NOMO-1 treated with DMSO at 0.1 percent for 48 hours (cell line): Measurements from ENCODE around the gene BAIAP2.
A peak's percentile ranks its signal among the peaks of the same experiment; 100 is the strongest.

ENCODE experiments used
- DNase-seq: peaks from one replicate; lab custom pipeline; 2025; ENCODE audit not compliant: unreplicated experiment; lab: John Stamatoyannopoulos, UW

Gene BAIAP2

DNA sequence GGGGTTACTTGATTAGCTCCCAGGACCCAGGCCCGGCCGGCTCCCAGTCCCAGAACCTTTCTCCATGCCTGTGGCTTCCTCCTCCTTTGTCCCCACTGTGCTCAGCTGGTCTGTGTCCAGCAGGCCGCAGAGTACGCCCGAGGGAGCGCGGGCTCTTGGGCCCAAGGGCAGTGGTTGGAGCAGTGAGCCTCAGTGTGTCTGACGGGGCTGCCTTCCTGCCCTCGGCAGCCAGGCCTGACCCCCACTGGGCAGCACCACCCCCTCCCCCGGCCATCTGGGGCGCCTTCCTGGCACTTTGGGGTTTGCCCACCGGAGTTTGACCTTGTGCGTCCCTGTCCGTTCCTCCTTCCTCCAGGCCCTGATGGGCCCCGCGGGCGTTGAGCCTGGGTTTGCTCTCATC, 67.9 kb downstream of the BAIAP2 start:
- DNase-seq = no peak

- DNase-seq = no peak
These were observed 68.4 kb downstream of the BAIAP2 start for GRCh38 chr17:81103379-81103778.

DNA sequence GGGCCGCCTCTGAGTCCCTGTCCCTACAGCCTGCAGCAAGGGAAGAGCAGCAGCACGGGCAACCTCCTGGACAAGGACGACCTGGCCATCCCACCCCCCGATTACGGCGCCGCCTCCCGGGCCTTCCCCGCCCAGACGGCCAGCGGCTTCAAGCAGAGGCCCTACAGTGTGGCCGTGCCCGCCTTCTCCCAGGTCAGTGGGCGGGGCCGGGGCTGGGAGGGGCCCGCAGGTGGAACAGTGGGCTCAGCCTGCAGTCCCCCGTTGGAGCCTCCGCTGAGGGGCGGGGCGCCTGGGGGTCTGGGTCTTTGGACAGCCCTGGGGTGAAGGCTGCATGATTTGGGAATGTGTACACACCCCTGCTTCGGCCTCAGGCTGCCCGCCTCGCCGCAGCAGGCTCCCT, 71.8 kb downstream of the BAIAP2 start:
- no peak for DNase-seq

DNA sequence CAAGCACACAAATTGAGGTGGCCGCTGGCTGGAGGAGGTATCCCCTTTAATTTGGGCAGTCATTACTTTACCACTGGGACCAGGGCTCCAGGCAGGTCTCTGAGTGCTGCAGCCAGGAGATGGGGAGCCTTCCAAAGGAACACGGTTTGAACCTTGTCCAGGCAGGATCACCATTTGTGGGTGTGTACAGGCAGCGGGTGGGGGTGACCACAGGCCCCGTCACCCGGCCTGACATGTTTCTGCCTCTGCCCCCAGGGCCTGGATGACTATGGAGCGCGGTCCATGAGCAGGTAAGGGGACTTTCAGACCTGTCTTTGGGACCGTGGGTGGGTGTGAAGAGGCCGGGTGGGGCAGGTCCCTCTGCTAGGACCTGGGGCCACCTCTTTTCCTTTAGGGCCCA, 73.3 kb downstream of the BAIAP2 start:
- no peak for DNase-seq

DNA sequence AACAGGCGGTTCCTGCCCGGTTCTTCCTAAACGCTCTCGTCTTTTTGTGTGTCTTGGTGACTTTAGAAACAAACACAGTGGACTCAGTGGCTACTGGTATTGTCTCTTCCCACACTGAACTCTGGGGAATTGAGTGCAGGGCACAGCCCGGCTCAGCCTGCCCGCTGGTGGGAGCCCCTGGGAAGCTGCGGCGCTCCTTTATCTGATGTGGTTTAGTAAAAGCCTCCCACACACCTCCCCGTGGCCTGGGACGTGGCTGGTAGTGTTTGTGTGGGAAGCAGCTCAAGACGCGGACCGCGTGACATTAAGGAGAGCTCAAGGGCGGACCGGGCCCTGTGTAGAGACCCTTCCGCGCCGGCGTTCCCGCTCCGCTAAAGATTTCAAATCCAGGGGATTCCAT, 75.0 kb downstream of the BAIAP2 start:
- no peak for DNase-seq

DNA sequence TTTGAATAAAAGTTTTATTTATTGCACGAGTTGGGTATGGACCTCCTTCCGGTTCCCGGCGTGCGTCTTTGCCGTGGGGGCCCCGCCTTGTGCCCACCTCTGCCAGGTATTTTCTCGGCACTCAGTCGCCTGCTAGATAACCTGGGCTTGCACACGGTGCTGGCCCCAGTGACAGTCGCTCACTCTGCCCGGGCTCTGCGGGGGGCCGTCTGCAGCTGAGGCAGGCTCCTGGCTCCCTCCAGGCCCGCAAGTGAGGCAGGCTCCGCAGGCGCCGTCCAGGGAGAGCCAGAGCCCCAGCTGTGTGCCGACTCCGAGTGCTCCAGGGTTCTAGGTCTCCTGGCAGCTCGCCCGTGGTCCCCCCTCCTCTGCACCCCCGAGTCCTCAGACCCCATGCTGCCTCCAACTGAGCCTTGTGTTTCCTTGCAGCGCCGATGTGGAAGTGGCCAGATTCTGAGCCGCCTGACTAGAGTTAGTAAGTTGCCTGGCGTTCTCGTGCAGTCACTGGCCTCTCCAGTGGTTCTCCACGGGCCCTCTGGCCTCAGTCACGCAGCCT, 75.6 kb downstream of the BAIAP2 start:
- DNase-seq = no peak

- DNase-seq = no peak
These were observed 76.1 kb downstream of the BAIAP2 start for GRCh38 chr17:81111066-81111465.

DNA sequence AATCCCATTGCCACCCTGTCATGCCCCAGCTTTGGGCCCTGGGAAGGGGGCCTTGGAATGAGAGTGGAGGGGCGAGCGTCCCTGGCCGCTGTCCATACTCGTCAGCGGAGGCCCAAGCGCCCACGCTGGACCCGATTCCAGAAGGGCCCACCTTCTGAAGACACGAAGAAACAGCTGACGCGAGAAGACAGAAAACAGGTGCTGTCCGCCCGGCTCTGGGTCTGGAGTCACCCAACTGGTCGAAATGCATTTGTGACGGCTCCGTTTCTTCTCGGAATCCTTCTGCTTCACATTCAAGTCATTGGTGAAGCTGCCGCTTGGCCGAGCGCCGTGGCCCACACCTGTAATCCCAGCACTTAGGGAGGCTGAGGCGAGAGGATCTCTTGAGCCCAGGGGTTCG, 77.5 kb downstream of the BAIAP2 start:
- no peak for DNase-seq

DNA sequence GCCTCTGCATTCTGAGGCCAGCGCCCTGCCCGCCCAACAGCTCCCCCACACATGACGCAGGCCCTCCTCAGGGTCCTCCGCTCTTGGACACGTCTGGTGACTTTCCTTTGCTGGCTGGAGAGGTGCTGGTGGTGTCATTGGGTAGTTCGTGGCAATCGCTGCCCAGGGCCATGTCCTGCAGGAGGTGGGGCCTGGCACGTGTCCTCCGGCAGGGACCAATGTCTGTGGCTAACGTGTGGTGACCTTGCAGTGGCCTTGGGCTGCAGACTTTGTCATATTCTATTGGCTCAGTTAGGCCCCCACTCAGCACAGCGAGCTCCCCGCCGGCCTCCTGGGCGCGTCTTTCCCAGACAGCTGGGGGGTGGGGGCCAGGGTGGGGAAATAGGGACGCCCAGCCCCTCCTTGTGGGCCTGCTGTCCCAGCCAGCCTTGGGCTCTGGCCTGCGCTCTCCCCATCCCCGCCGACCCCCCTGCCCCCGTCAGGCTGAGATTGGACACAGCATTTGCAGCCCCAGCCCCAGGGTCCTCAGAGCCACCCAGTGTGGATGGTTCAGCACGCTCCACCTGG, 78.3 kb downstream of the BAIAP2 start:
- no peak for DNase-seq

DNA sequence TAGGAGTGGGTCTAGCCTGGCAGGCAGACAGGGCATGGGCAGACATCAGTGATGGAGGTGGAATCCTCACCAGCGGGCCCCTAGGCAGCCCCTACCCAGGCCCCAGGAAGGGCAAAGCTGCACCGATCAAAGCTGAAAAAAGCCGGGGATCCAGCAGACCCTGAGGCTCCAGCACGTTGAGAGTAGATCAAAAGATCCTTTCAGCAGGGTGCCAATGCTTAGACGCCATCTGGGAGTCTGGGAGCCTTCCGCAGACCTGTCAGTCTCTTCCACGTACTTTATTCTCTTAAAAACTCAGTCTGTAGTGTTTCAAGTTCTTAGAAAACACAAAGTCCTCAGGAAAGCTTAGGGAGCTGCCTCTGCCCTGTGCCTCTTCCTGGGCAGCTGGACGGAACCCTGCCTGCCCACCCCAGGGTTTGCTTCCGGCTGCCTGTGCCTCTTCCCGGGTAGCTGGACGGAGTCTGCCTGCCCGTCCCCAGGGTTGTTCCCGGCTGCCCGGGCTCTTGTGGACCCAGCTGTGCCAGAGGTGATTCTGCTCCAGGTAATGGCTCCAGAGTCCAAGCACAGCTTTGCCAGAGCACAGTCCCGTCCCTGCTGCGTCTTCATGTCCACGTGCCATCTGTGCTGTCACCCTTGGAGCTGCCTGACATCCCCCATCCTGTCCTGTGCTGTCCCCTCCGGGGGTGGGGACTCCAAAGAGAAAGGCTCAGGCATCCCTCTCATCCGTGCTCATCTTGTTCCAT, 79.6 kb downstream of the BAIAP2 start:
- no peak for DNase-seq

GRCh38 chr17:81115219-81115618, 80.3 kb downstream of the BAIAP2 start:
- DNase-seq = no peak

- no peak for DNase-seq
These were observed 81.0 kb downstream of the BAIAP2 start for GRCh38 chr17:81115749-81116464.

GRCh38 chr17:81116704-81117103, 81.8 kb downstream of the BAIAP2 start:
- no peak for DNase-seq

- no peak for DNase-seq
These were observed 82.8 kb downstream of the BAIAP2 start for GRCh38 chr17:81117672-81118198.

DNA sequence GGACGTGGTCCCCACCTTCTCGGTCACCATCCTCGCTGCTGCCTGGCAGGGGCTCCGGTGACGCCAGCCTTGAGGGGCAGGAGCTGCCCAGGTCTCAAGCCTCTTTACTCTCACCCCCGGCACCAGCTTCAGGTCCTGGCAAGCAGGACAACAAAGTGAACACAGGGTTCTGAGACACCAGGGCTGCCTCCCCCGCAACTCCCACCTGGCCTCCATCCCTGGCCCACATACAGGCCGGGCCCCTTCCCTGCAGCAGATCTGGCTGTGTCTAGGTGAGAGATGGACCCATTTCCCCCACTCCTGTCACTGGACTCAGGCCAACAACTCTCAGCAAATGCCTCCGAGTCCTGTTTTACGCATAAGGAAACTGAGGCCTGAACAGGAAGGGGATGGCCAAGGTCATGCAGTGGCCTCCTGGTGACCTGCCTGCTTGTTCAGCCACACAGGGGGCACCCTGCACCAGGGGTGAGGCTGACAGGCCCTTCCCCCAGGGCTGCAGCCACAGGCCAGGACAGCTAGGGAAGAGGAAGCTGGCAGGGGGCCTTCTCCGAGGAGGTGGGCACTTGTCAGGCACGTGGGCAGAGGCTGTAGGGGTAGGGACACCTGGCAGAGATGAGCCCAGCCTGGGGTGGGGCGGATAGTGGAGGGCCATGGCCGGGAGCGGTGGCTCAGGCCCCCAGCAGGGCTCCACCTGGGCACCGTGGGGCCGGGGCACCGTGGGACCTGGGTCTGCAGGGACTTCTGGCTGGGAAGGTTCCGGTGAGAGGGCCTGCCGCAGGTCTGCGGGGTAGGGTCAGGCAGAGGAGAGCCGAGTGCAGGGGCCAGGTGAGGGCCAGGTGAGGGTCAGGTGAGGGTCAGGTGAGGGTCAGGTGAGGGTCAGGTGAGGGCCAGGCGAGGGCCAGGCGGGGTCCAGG, 83.6 kb downstream of the BAIAP2 start:
- DNase-seq = no peak

DNA sequence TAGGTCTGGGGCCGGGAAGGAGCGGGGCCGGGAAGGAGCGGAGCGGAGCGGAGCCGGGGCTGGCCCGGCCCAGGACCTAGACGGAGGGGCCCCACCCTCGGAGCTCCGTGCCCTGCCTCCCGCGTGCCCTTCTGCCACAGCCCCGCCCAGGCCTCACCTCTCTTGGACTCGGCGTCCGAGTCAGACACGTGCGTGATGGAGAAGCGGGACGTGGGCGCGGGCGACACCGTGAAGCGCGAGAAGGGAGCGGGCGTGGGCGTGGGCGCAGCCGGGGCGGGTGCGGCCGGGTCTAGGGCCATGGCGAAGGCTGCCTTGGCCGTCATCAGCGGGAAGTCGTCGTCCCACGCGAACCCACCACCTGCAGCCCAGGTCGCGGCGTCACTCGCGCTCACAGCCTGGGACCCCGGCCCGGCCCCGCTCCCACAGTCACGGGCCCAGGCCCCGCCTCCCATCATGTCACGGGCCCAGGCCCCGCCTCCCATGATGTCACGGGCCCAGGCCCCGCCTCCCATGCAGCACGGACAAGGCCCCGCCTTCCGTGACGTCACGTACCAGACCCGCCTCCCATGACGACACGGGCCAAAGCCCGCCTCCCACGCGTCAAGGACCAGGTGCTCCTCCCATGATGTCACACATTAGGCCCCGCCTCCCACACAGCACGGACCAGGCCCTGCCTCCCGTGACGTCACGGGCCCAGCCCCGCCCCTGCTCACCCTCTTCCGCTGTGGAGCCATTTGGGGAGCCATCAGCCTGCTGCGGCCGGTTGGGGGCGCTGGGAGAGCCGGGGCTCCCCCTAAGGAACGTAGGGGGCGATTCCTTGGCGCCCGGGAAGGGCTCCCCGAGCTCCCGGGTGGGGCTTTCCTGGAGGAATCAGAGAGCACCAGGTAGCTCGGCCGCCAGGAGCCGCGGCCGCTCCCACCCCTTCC, 84.5 kb downstream of the BAIAP2 start:
- peak; percentile 26 for DNase-seq

DNA sequence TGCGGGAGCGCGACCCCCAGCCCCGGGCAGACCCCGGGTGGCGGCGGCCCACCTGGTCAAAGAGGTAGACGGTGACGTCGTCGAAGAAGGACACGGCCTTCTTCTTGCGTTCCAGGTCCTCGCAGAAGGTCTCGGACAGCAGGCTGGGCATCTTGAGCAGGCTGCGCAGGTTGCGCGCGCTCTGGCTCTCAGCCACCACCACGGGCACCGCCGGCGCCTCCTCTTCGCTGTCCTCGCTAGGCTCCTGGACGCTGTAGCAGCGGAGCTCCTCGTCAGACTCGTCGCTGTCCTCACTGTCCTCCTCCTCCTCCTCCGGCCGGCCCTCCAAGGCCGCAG, 85.2 kb downstream of the BAIAP2 start:
- no peak for DNase-seq

DNA sequence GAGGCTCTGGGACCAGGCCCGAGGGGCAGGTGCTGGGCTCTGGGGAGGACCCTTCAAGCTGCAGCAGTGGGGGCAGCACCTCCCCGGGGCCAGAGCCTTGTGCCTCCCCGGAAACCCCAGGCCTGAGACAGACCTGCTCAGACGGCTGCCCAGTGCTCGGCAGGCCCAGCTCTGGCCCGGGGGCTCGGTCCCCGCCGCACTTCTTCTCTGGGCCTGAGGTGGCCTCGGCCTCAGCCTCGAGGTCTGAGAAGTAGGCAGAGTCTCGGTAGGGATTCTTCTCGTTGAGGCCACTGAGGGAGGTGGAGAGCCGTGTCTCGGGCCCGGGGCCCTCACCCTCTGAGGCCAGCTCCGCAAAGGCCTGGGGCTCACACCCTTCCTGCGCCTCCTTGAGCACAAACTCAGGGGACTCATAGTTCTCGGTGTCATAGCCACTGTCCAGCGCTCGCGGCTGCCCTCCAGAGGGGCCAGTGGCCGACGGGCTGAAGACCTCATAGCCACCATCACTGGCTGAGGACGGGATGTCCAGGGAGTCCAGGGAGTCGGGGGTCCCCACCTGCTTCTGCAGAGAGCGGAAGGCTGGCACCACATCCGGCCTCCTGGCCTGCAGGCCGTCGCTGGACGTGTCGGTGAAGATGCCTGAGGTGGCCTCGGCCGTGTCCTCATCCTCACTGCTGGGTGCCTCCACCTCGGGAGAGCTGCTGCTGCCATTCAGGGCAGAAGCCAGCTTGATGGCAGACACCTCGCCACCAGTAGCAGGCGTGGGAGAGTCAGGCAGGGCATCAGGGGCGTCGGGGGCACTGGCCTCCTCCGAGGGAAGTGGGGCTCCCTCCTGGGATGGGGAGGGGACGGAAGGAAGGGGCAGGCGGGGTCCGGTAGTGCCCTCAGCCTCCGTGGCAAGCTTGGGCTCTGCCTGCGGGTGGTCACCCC, 86.0 kb downstream of the BAIAP2 start:
- DNase-seq = no peak
